Measurements from ENCODE around the gene GPR84. TPM values are rescaled to one million over a fixed set of nuclear protein-coding genes. Genes with fewer than 3 reads are reported as not detected.

Gene GPR84
- total RNA-seq = 0.96 TPM
- long read RNA-seq, partial matches to known transcripts = 0 of 1 reads
- long read RNA-seq, other reads (novel, unspliced or antisense) = 1 of 1 reads

- ATAC-seq (peak; percentile 37), DNase-seq (no peak)
- Histone ChIP-seq H3K4me3 (no peak within 1 kb of the TSS), H3K9me3 (no peaks in the 10 kb centered on the region), H3K27me3 (no peaks in the 10 kb centered on the region), H3K27ac (no peak within 1 kb of the TSS), H3K4me1 (peaks cover 24% of the 10 kb centered on the region), H3K36me3 (no peaks in the 10 kb centered on the region)
- intact Hi-C loops (cut with DNase I) = loop anchor here (10.0 kb wide), 2 partner anchors 110 to 140 kb away; no protein-coding TSS in a partner anchor
- TF ChIP-seq CTCF (IDR thresholded peaks at IDR 0.05) = no peak
These were observed at the start of gene GPR84 for GRCh38 chr12:54364413-54364812. Gene GPR84 (minus strand): TSS chr12:54364486. CDS start chr12:54363851, 635 bp downstream.

GRCh38 chr12:54413284-54414190 is 49.3 kb upstream of the GPR84 start:
- DNase-seq = peak; percentile 83
- peaks cover 69% of the 10 kb centered on the region for H3K4me1 ChIP-seq
- peak overlapping the region; percentile 82 for H3K27ac ChIP-seq
- peaks cover 8% of the 10 kb centered on the region for H3K36me3 ChIP-seq
- TF ChIP-seq CTCF (IDR thresholded peaks at IDR 0.05) = no peak
- intact Hi-C loops (cut with DNase I) = no loop called here
- peak overlapping the region; percentile 83 for H3K4me3 ChIP-seq
- H3K9me3 ChIP-seq = no peaks in the 10 kb centered on the region
- ATAC-seq = peak; percentile 78
- H3K27me3 ChIP-seq = no peaks in the 10 kb centered on the region

- peak overlapping the region; percentile 18 for H3K4me3 ChIP-seq
- peak overlapping the region; percentile 82 for H3K27ac ChIP-seq
- DNase-seq (no peak), ATAC-seq (no peak)
- no peak for TF ChIP-seq CTCF (IDR thresholded peaks at IDR 0.05)
- H3K27me3 ChIP-seq = no peaks in the 10 kb centered on the region
- no peaks in the 10 kb centered on the region for H3K9me3 ChIP-seq
- H3K36me3 ChIP-seq = peaks cover 15% of the 10 kb centered on the region
- intact Hi-C loops (cut with DNase I) = no loop called here
- peaks cover 69% of the 10 kb centered on the region for H3K4me1 ChIP-seq
These were observed 48.5 kb upstream of the GPR84 start for GRCh38 chr12:54412786-54413185.

GRCh38 chr12:54412348-54412747 is 48.1 kb upstream of the GPR84 start:
- intact Hi-C loops (cut with DNase I) = no loop called here
- Histone ChIP-seq H3K27me3 (no peaks in the 10 kb centered on the region), H3K4me3 (peak overlapping the region; percentile 18)

More at GRCh38 chr12:54412348-54412747, 48.1 kb upstream of the GPR84 start:
- H3K4me1 ChIP-seq = peaks cover 69% of the 10 kb centered on the region
- H3K27ac ChIP-seq = peak overlapping the region; percentile 82
- H3K36me3 ChIP-seq = peaks cover 15% of the 10 kb centered on the region
- no peaks in the 10 kb centered on the region for H3K9me3 ChIP-seq
- no peak for TF ChIP-seq CTCF (IDR thresholded peaks at IDR 0.05)
- no peak for DNase-seq
- ATAC-seq = no peak

All from upper lobe of right lung (tissue), 1 donor.